Suprapubic skin (tissue), 4 donors: ENCODE results near the gene DAB2IP. TPM values are rescaled to one million over a fixed set of nuclear protein-coding genes. Genes with fewer than 3 reads are reported as not detected.

Experiments used
- DNase-seq, 2 donors: peaks; one replicate each; pipeline ENCODE4 v3.0.0-alpha.2; 2019; ENCODE audit warnings: low spot score in 2 of 2
- H3K27ac ChIP-seq: fragments of 200-600 bp; sonication (generic); one replicate; pipeline ENCODE4 v1.5.1; 2019
- H3K27me3 ChIP-seq: fragments of 200-600 bp; sonication (generic); one replicate; pipeline ENCODE4 v1.5.1; 2019
- H3K36me3 ChIP-seq: fragments of 200-600 bp; sonication (generic); one replicate; pipeline ENCODE4 v1.5.1; 2019
- H3K4me1 ChIP-seq: fragments of 200-600 bp; sonication (generic); one replicate; pipeline ENCODE4 v1.5.1; 2019
- H3K4me3 ChIP-seq: fragments of 200-600 bp; sonication (generic); one replicate; pipeline ENCODE4 v1.5.1; 2019; ENCODE audit warnings: mild to moderate bottlenecking
- H3K9me3 ChIP-seq: fragments of 200-600 bp; sonication (generic); one replicate; pipeline ENCODE4 v1.5.1; 2019
- EP300 ChIP-seq: sonication (generic); formaldehyde crosslinking; IDR thresholded peaks from one replicate; pipeline ENCODE4 v1.6.1; 2017; ENCODE audit warnings: antibody characterized with exemption
- POLR2A ChIP-seq, 2 donors: fragments of 450-650 bp; IDR thresholded peaks; one replicate each; pipeline ENCODE4 v1.6.1; 2017; ENCODE audit warnings: antibody characterized with exemption in 2 of 2, mild to moderate bottlenecking in 2 of 2, moderate library complexity in 2 of 2
- POLR2AphosphoS5 ChIP-seq, 3 donors: sonication (generic); formaldehyde crosslinking; IDR thresholded peaks; one replicate each; pipeline ENCODE4 v1.6.1; 2017; ENCODE audit warnings: antibody characterized with exemption in 3 of 3
- WGBS: methylation state at CpG from one replicate; pipeline ENCODE4 v1.1.5; 2018; 5-methylcytosine and 5-hydroxymethylcytosine counted together
- total RNA-seq, 4 donors: library from RNA; depleted of rRNA; stranded (reverse); fragments of >200 nt; gene quantifications; one replicate each; pipeline ENCODE4 v1.1.0, GENCODE V29; 2016
- TF ChIP-seq, protein P1 (sequence below), 2 donors: fragments of 200-600 bp in 1 of 2; fragments of 450-650 bp in 1 of 2; sonication (generic) in 1 of 2; IDR thresholded peaks; one replicate each; pipeline ENCODE4 v1.5.1; 2016 to 2019; ENCODE audit warnings: antibody characterized with exemption in 2 of 2, mild to moderate bottlenecking in 1 of 2, moderate library complexity in 1 of 2

Gene DAB2IP
- total RNA-seq, 4 donors from 2014 or later = 47.6 to 55.6 (median 50.3) TPM

DNA sequence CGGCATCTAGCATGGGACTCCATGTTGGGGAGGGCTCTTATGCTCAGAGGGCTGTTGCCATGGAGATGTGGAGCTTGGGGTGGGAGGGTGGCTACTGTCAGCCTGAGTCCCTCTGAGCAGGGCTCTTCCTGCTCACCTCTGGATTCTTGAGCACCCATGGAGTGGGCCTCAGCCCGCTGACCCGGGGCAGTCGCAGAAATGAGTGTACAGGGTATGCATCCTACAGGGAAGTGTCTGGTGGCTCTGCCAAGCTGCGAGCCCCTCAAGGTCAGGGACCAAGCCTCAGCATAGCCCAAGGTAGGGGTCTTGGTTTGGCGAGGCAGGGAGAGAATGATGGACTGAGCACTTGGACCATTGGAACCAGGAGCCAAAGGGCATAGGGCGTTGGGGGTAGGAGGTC lies 104.1 kb downstream of the DAB2IP start:
- Histone ChIP-seq H3K27me3 (no peaks in the 10 kb centered on the region), H3K9me3 (no peaks in the 10 kb centered on the region), H3K4me1 (peaks cover 46% of the 10 kb centered on the region), H3K27ac (no peak overlapping the region), H3K36me3 (peaks cover 39% of the 10 kb centered on the region), H3K4me3 (no peak overlapping the region)
- 96% methylated on average over 7 of the region's 7 CpGs for WGBS
- TF ChIP-seq POLR2A (IDR thresholded peaks at IDR 0.05) = no peak
- no peak for TF ChIP-seq POLR2AphosphoS5 (IDR thresholded peaks at IDR 0.05)
- TF ChIP-seq EP300 = no peak
- TF ChIP-seq, protein P1, sequence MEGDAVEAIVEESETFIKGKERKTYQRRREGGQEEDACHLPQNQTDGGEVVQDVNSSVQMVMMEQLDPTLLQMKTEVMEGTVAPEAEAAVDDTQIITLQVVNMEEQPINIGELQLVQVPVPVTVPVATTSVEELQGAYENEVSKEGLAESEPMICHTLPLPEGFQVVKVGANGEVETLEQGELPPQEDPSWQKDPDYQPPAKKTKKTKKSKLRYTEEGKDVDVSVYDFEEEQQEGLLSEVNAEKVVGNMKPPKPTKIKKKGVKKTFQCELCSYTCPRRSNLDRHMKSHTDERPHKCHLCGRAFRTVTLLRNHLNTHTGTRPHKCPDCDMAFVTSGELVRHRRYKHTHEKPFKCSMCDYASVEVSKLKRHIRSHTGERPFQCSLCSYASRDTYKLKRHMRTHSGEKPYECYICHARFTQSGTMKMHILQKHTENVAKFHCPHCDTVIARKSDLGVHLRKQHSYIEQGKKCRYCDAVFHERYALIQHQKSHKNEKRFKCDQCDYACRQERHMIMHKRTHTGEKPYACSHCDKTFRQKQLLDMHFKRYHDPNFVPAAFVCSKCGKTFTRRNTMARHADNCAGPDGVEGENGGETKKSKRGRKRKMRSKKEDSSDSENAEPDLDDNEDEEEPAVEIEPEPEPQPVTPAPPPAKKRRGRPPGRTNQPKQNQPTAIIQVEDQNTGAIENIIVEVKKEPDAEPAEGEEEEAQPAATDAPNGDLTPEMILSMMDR (IDR thresholded peaks at IDR 0.05) = no peak
- no peak for DNase-seq

DNA sequence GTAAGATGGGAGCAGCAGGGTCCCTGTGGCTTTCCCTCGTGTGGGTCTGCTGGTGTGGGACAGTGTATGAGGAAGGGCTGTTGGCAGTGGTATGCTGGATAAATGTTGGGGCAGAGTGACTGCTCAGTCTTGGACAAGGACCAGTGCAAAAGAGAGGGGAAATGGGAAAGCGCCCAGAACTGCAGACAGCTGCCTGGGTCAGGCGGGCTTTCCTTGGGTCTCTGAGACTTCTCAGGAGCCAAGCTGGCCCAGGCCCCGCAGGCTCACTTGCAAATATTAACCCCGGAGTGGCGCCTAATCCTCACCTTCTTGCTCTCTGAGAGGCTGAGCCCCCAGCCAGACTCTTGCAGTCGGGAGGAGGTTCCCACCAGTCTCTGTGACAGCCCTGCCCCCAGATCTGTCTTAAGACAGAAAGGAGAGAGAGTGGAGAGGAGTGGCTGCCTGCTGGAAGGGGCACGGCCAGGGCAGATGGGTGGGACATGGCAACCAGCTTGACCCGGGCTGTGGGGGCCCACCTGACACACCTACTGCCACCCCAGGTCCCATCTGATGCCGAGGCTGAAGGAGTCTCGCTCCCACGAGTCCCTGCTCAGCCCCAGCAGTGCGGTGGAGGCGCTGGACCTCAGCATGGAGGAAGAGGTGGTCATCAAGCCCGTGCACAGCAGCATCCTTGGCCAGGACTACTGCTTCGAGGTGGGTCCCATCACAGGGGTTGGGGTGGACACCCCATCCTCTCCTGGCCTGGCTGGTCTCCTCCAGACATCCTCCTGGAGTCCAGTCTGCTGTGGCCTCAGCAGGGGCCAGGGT lies 105.2 kb downstream of the DAB2IP start:
- no peak for DNase-seq
- Histone ChIP-seq H3K4me3 (no peak overlapping the region), H3K27me3 (no peaks in the 10 kb centered on the region), H3K9me3 (no peaks in the 10 kb centered on the region), H3K4me1 (peaks cover 35% of the 10 kb centered on the region), H3K36me3 (peaks cover 50% of the 10 kb centered on the region), H3K27ac (no peak overlapping the region)
- 76% methylated on average over 14 of the region's 16 CpGs for WGBS
- TF ChIP-seq POLR2A (IDR thresholded peaks at IDR 0.05) = no peak

DNA sequence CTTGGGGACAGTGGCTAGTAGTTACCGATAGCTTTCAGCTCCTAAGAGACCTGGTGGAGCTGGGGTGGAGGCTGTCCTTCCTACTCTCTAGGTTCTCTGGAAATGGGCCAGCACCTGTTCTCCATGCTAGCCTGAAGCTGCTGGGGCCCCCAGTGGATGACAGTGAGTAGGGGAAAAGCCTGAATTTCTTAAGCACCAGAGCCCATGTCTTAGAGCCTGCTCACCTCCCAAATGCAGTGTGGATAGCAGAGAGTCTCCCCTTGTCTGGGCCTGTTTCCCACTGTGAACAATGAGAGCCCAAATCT lies 105.8 kb downstream of the DAB2IP start:
- no peaks in the 10 kb centered on the region for H3K9me3 ChIP-seq
- TF ChIP-seq EP300 = no peak
- TF ChIP-seq, protein P1 (IDR thresholded peaks at IDR 0.05) = no peak
- no peak for TF ChIP-seq POLR2AphosphoS5 (IDR thresholded peaks at IDR 0.05)
- no peak for TF ChIP-seq POLR2A (IDR thresholded peaks at IDR 0.05)
- H3K36me3 ChIP-seq = peaks cover 51% of the 10 kb centered on the region
- H3K27ac ChIP-seq = no peak overlapping the region
- H3K4me1 ChIP-seq = peaks cover 30% of the 10 kb centered on the region
- H3K27me3 ChIP-seq = no peaks in the 10 kb centered on the region
- no peak for DNase-seq
- 67% methylated on average over 1 of the region's 1 CpG for WGBS
- H3K4me3 ChIP-seq = no peak overlapping the region

GRCh38 chr9:121758693-121759092 lies 107.3 kb downstream of the DAB2IP start:
- TF ChIP-seq, protein P1 (IDR thresholded peaks at IDR 0.05) = no peak
- no peak for TF ChIP-seq POLR2A (IDR thresholded peaks at IDR 0.05)
- no peak for TF ChIP-seq EP300
- no peak for TF ChIP-seq POLR2AphosphoS5 (IDR thresholded peaks at IDR 0.05)
- H3K27ac ChIP-seq = no peak overlapping the region
- H3K4me1 ChIP-seq = peaks cover 17% of the 10 kb centered on the region
- 85% methylated on average over 9 of the region's 9 CpGs for WGBS
- H3K36me3 ChIP-seq = peaks cover 63% of the 10 kb centered on the region
- H3K9me3 ChIP-seq = no peaks in the 10 kb centered on the region
- DNase-seq = no peak
- no peaks in the 10 kb centered on the region for H3K27me3 ChIP-seq
- H3K4me3 ChIP-seq = no peak overlapping the region

DNA sequence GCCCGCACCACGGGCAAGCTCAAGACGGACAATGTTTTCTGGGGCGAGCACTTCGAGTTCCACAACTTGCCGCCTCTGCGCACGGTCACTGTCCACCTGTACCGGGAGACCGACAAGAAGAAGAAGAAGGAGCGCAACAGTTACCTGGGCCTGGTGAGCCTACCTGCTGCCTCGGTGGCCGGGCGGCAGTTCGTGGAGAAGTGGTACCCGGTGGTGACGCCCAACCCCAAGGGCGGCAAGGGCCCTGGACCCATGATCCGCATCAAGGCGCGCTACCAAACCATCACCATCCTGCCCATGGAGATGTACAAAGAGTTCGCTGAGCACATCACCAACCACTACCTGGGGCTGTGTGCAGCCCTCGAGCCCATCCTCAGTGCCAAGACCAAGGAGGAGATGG lies 108.6 kb downstream of the DAB2IP start:
- Histone ChIP-seq H3K27me3 (no peaks in the 10 kb centered on the region), H3K4me1 (peaks cover 17% of the 10 kb centered on the region), H3K4me3 (no peak overlapping the region), H3K27ac (no peak overlapping the region), H3K36me3 (peaks cover 75% of the 10 kb centered on the region), H3K9me3 (no peaks in the 10 kb centered on the region)
- no peak for DNase-seq
- WGBS = 93% methylated on average over 21 of the region's 23 CpGs
- TF ChIP-seq POLR2AphosphoS5 (IDR thresholded peaks at IDR 0.05) = no peak
- TF ChIP-seq, protein P1 (IDR thresholded peaks at IDR 0.05) = no peak
- TF ChIP-seq POLR2A (IDR thresholded peaks at IDR 0.05) = no peak
- TF ChIP-seq EP300 = no peak
